IMR-90 (cell line): Measurements from ENCODE around the gene SYNPO. TPM values are rescaled to one million over a fixed set of nuclear protein-coding genes. Genes with fewer than 3 reads are reported as not detected.

Source experiments
- ATAC-seq: fragments of 200-7000 bp; cut with Tn5 transposase; 2 replicates; pipeline ENCODE4 v1.9.1; 2020; ENCODE audit warnings: low read depth, mild to moderate bottlenecking, moderate library complexity
- BruUV-seq: library from RNA; stranded (reverse); fragments of 400-500 nt; replicated peaks from 2 replicates; lab custom pipeline; 2021; lab: Mats Ljungman, UMichigan
- CTCF ChIA-PET: fragments of 300-600 bp; formaldehyde crosslinking; extraction: SDS; loops from one replicate; lab custom pipeline; 2021; ENCODE audit warnings: antibody characterized with exemption; lab: Yijun Ruan, JAX
- POLR2A ChIA-PET: fragments of 300-600 bp; sonication (Branson Sonifier 250); formaldehyde crosslinking; loops from one replicate; lab custom pipeline; 2022; ENCODE audit warnings: antibody characterized with exemption; ENCODE audit not compliant: unreplicated experiment; lab: Charles Lee
- DNase-seq: peaks from one replicate; pipeline ENCODE4 v3.0.0; 2013
- H2AFZ ChIP-seq: replicated peaks from 2 replicates; pipeline ENCODE3; 2013; ENCODE audit warnings: low read length, mild to moderate bottlenecking; ENCODE audit not compliant: poor library complexity
- H2AK5ac ChIP-seq: 2 replicates; pipeline ENCODE4 v1.6.1; 2013; ENCODE audit warnings: low read depth, low read length, inconsistent platforms
- H2AK9ac ChIP-seq: replicated peaks from 2 replicates; pipeline ENCODE3; 2013; ENCODE audit warnings: mild to moderate bottlenecking, low read depth, low read length, moderate library complexity; ENCODE audit not compliant: poor library complexity
- H2BK120ac ChIP-seq: 2 replicates; pipeline ENCODE4 v1.6.1; 2013; ENCODE audit warnings: low read depth, low read length, inconsistent platforms
- H2BK15ac ChIP-seq: 3 replicates; pipeline ENCODE4 v1.6.1; 2013; ENCODE audit warnings: low read depth, low read length, inconsistent platforms
- H2BK20ac ChIP-seq: 2 replicates; pipeline ENCODE4 v1.6.1; 2013; ENCODE audit warnings: low read depth, mild to moderate bottlenecking, inconsistent platforms, low read length, moderate library complexity
- H2BK5ac ChIP-seq: 2 replicates; pipeline ENCODE4 v1.6.1; 2013; ENCODE audit warnings: mild to moderate bottlenecking, low read depth, low read length, inconsistent platforms; ENCODE audit not compliant: poor library complexity, severe bottlenecking
- H3K14ac ChIP-seq: replicated peaks from 2 replicates; pipeline ENCODE4 v1.6.1; 2013; ENCODE audit warnings: low read depth, low read length, inconsistent platforms
- H3K18ac ChIP-seq: 2 replicates; pipeline ENCODE4 v1.6.1; 2013; ENCODE audit warnings: low read depth, low read length, control low read depth
- H3K23ac ChIP-seq: 2 replicates; pipeline ENCODE4 v1.6.1; 2013; ENCODE audit warnings: low read depth, low read length, inconsistent platforms
- H3K27ac ChIP-seq: 2 replicates; pipeline ENCODE4 v1.5.1; 2013; ENCODE audit warnings: mild to moderate bottlenecking, control low read depth, low read length; ENCODE audit not compliant: insufficient read depth
- H3K27me3 ChIP-seq: 2 replicates; pipeline ENCODE4 v1.6.1; 2013; ENCODE audit warnings: low read length; ENCODE audit not compliant: control insufficient read depth, insufficient read depth
- H3K36me3 ChIP-seq: 2 replicates; pipeline ENCODE4 v1.6.1; 2013; ENCODE audit warnings: low read length, mixed read lengths; ENCODE audit not compliant: control insufficient read depth, insufficient read depth
- H3K4ac ChIP-seq: 2 replicates; pipeline ENCODE4 v1.6.1; 2013; ENCODE audit warnings: low read depth, low read length, inconsistent platforms
- H3K4me1 ChIP-seq: 2 replicates; pipeline ENCODE4 v1.6.1; 2013; ENCODE audit warnings: low read length, mixed read lengths; ENCODE audit not compliant: control insufficient read depth, insufficient read depth
- H3K4me2 ChIP-seq: 2 replicates; pipeline ENCODE4 v1.6.1; 2013; ENCODE audit warnings: low read depth, mild to moderate bottlenecking, control low read depth, low read length, moderate library complexity
- H3K4me3 ChIP-seq: 2 replicates; pipeline ENCODE4 v1.5.1; 2013; ENCODE audit warnings: low read depth, mild to moderate bottlenecking, control low read depth, low read length, moderate library complexity; ENCODE audit not compliant: insufficient read depth
- H3K56ac ChIP-seq: 2 replicates; pipeline ENCODE4 v1.6.1; 2013; ENCODE audit warnings: low read length, inconsistent platforms; ENCODE audit not compliant: insufficient read depth; ENCODE audit errors: extremely low read depth
- H3K79me1 ChIP-seq, 2 experiments: 2 replicates each; pipeline ENCODE4 v1.6.1; 2013; ENCODE audit warnings: low read length in 2 of 2, inconsistent platforms in 1 of 2, low read depth in 1 of 2
- H3K9ac ChIP-seq: 2 replicates; pipeline ENCODE4 v1.6.1; 2013; ENCODE audit warnings: low read depth, low read length, control low read depth
- H3K9me1 ChIP-seq: 2 replicates; pipeline ENCODE4 v1.6.1; 2013; ENCODE audit warnings: low read length, inconsistent platforms; ENCODE audit not compliant: insufficient read depth
- H3K9me3 ChIP-seq: 2 replicates; pipeline ENCODE4 v1.6.1; 2013; ENCODE audit warnings: low read length; ENCODE audit not compliant: control insufficient read depth, insufficient read depth
- H4K20me1 ChIP-seq: 2 replicates; pipeline ENCODE4 v1.6.1; 2013; ENCODE audit warnings: low read length, inconsistent platforms; ENCODE audit not compliant: insufficient read depth
- H4K5ac ChIP-seq: 2 replicates; pipeline ENCODE4 v1.6.1; 2013; ENCODE audit warnings: mild to moderate bottlenecking, low read depth, low read length, control low read depth
- H4K8ac ChIP-seq, 2 experiments: 2 replicates each; pipeline ENCODE4 v1.6.1; 2013; ENCODE audit warnings: low read depth in 2 of 2, low read length in 2 of 2, control low read depth in 1 of 2, inconsistent platforms in 1 of 2
- H4K91ac ChIP-seq: 2 replicates; pipeline ENCODE4 v1.6.1; 2013; ENCODE audit warnings: low read depth, low read length, inconsistent platforms; ENCODE audit not compliant: insufficient read depth
- FOS ChIP-seq: fragments of 150-350 bp; IDR thresholded peaks from 2 replicates; pipeline ENCODE4 v1.6.1; 2016; ENCODE audit warnings: low read depth, low read length
- MXI1 ChIP-seq: IDR thresholded peaks from 2 replicates; pipeline ENCODE4 v1.6.1; 2012; ENCODE audit warnings: low read depth, mild to moderate bottlenecking, low read length, moderate library complexity, borderline replicate concordance
- RCOR1 ChIP-seq: IDR thresholded peaks from 2 replicates; pipeline ENCODE4 v1.6.1; 2012; ENCODE audit warnings: mild to moderate bottlenecking, low read length, improper control_type of control experiment; ENCODE audit not compliant: insufficient replicate concordance
- RFX5 ChIP-seq: IDR thresholded peaks from 2 replicates; pipeline ENCODE4 v1.8.0; 2012; ENCODE audit warnings: low read depth, mild to moderate bottlenecking, low read length, moderate library complexity
- WGBS, 2 experiments: methylation state at CpG; one replicate each; pipeline versions ENCODE4 v1.1.5 to v1.1.7; 2013; ENCODE audit warnings: missing lambda C conversion rate in 2 of 2; ENCODE audit not compliant: insufficient read length in 1 of 2; ENCODE audit errors: extremely low coverage in 2 of 2; 5-methylcytosine and 5-hydroxymethylcytosine counted together
- dilution Hi-C: fragments of 300-500 bp; cut with HindIII; formaldehyde crosslinking; loops from one replicate; pipeline ENCODE4 v1.14.3; 2018; ENCODE audit warnings: low sequenced_read_pairs; ENCODE audit not compliant: unreplicated experiment
- in situ Hi-C: fragments of 300-500 bp; cut with MboI; formaldehyde crosslinking; loops from 3 replicates; pipeline ENCODE4 v1.14.3; 2019; ENCODE audit warnings: low sequenced_read_pairs, inconsistent platforms, mixed read lengths
- intact Hi-C: fragments of 100-400 bp; cut with micrococcal nuclease; formaldehyde crosslinking; loops from 2 replicates; pipeline ENCODE4 v1.10.0; 2022
- polyA plus RNA-seq, 3 experiments: library from polyadenylated mRNA; depleted of rRNA; stranded (reverse); fragments of >200 nt; gene quantifications; 2 replicates each; pipeline ENCODE4 v1.2.3, GENCODE V29; 2012; ENCODE audit warnings: low replicate concordance in 1 of 3
- total RNA-seq: library from RNA; depleted of rRNA; stranded (reverse); fragments of >200 nt; gene quantifications from 2 replicates; pipeline ENCODE4 v1.2.3, GENCODE V29; 2012
- TF ChIP-seq, protein P1 (sequence below): fragments of 150-350 bp; IDR thresholded peaks from 2 replicates; pipeline ENCODE4 v1.6.1; 2017; ENCODE audit warnings: mild to moderate bottlenecking, antibody characterized with exemption, low read length, low read depth

The SYNPO gene
- total and polyA plus RNA-seq, 2 of the 4 experiments (the other 2 are of a cell fraction): 3.0 to 24.8 TPM

DNA sequence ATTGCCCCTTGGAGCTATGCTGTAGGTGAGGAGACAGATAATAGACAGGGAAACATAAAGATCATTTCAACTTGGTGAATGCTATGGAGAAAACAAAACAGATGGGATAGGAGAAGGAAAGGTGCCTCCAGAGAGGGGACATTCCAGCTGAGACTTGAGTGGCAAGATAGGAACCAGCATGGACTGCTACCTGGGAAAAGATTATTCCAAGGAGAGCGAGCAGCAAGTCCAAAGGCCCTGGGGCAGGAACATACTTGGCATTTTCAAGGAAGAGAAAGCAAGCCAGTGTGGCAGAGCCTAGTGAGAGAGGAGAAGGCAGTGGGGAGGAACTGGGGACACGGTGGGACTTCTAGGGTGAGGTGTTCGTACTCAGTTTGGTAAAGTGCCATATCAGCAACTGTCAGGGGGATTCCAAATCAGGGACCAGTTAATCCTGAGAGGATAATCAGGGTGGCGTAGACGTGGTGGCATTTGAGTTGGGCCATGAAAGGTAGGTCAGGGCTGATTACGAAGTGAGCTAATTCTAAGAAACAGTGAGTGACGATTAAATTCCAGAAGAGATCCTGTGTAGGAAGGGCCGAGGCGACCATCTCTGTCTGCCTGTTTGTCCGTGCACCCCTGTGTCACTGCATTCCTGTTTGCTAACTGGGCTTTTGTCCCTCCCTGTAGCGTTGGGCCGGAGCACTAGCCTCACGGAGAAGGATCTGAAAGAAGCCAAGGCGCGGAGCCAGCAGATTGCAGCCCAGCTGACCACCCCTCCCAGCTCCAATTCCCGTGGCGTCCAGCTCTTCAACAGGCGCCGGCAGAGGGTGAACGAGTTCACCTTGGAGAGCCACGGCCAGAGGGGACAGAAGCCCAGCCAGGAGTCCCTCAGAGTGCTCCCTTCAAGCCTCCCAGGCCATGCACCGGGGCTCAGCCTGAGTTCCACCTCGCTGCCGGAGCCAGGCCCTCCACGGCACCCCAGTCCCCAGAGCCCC, 7.1 kb downstream of the SYNPO start:
- TF ChIP-seq RCOR1 (no peak), FOS (no peak), RFX5 (no peak), MXI1 (no peak)
- TF ChIP-seq, protein P1, sequence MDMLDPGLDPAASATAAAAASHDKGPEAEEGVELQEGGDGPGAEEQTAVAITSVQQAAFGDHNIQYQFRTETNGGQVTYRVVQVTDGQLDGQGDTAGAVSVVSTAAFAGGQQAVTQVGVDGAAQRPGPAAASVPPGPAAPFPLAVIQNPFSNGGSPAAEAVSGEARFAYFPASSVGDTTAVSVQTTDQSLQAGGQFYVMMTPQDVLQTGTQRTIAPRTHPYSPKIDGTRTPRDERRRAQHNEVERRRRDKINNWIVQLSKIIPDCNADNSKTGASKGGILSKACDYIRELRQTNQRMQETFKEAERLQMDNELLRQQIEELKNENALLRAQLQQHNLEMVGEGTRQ: no peak
- peaks cover 50% of the 10 kb centered on the region for H3K36me3 ChIP-seq
- no peak overlapping the region; the same call in 1 of the 2 replicates for H2AK5ac ChIP-seq
- dilution Hi-C loops (no loop called here), intact Hi-C loops (no loop called here), in situ Hi-C loops (no loop called here)
- no peak overlapping the region for H4K5ac ChIP-seq
- H2BK15ac ChIP-seq: no peak overlapping the region
- BruUV-seq: no TSS peak
- H3K27ac ChIP-seq: no peak overlapping the region
- no peak overlapping the region for H2AFZ ChIP-seq
- no peak overlapping the region for H2BK120ac ChIP-seq
- WGBS, 2 experiments: 71% methylated on average over 15 of the region's 25 CpGs; no CpG with 5 or more reads in 1 of the 2 experiments
- ATAC-seq (no peak), DNase-seq (no peak)
- H3K4me1 ChIP-seq: peaks cover 29% of the 10 kb centered on the region
- no peaks in the 10 kb centered on the region for H3K27me3 ChIP-seq
- H3K23ac ChIP-seq: no peak overlapping the region
- H3K14ac ChIP-seq: no peak overlapping the region
- no peak overlapping the region for H2AK9ac ChIP-seq
- POLR2A ChIA-PET: no interaction called here
- H4K20me1 ChIP-seq: peaks cover 60% of the 10 kb centered on the region
- no peak overlapping the region for H3K4me2 ChIP-seq
- no peak overlapping the region for H3K56ac ChIP-seq
- H3K79me1 ChIP-seq: peaks cover 32 to 61% of the 10 kb centered on the region in 2 experiments
- H3K4ac ChIP-seq: no peak overlapping the region; the same call in 1 of the 2 replicates
- no peak overlapping the region for H3K4me3 ChIP-seq
- no peak overlapping the region for H4K91ac ChIP-seq
- H3K18ac ChIP-seq: no peak overlapping the region
- H4K8ac ChIP-seq: no peak overlapping the region
- H3K9me3 ChIP-seq: no peaks in the 10 kb centered on the region
- no peak overlapping the region for H2BK20ac ChIP-seq
- H3K9me1 ChIP-seq: peaks cover 20% of the 10 kb centered on the region; the same call in 1 of the 2 replicates
- no peak overlapping the region for H3K9ac ChIP-seq
- CTCF ChIA-PET: no interaction called here
- no peak overlapping the region for H2BK5ac ChIP-seq
